Astrocyte (in vitro differentiated cells and primary cell): ENCODE measurements around the gene KLHL25. TPM values are rescaled to one million over a fixed set of nuclear protein-coding genes. Genes with fewer than 3 reads are reported as not detected.

ENCODE experiments used
- microRNA-seq: library from miRNA; unstranded; fragments of <30 nt; microRNA quantifications from one replicate; pipeline ENCODE4 v1.2.0, GENCODE V29; 2020
- total RNA-seq: library from RNA; stranded (reverse); gene quantifications from 2 replicates; pipeline ENCODE4 v1.2.1, GENCODE V29; 2021

Gene KLHL25
- total RNA-seq, 1 donor from 2014 or later, result 5.6 TPM

Small RNAs within 50 kb of the gene (microRNA-seq; reads per million reads assigned to microRNA genes)
- 11.8 reads per million, percentile 39 among the genes with 10 or more reads in this experiment for gene MIR1276
- not detected for gene MIR548AP
